Measurements from ENCODE around the gene AUNIP. TPM values are rescaled to one million over a fixed set of nuclear protein-coding genes. Genes with fewer than 3 reads are reported as not detected.
"Not testable (repeated sequence)": the region's sequence is repeated elsewhere in the genome, so short reads cannot be mapped to it uniquely, and the experiment has no call there.

The AUNIP gene
- total RNA-seq, 1 experiment from 2014 or later, result 11.0 TPM

GRCh38 chr1:25844536-25845337 is 14.5 kb downstream of the AUNIP start:
- Histone ChIP-seq H3K27ac (no peak overlapping the region), H3K9me3 (ENCODE audit: insufficient read depth, low read depth) (no peaks in the 10 kb centered on the region), H3F3A (ENCODE audit: insufficient read depth, low read depth) (no peaks in the 10 kb centered on the region), H3K27me3 (ENCODE audit: insufficient read depth, low read depth) (no peaks in the 10 kb centered on the region), H3K9me2 (ENCODE audit: insufficient read depth) (no peaks in the 10 kb centered on the region), H3K4me2 (no peak overlapping the region), H3K36me3 (ENCODE audit: low read depth) (no peaks in the 10 kb centered on the region), H3K79me2 (ENCODE audit: low read depth) (peaks cover 31% of the 10 kb centered on the region), H3K4me3 (no peak overlapping the region), H4K20me1 (ENCODE audit: insufficient read depth) (peaks cover 3% of the 10 kb centered on the region; the same call in 1 of the 2 replicates), H3K4me1 (replicated peaks; ENCODE audit: insufficient read depth) (no peaks in the 10 kb centered on the region), H2AFZ (no peak overlapping the region)
- no peak for TF ChIP-seq EZH2 (IDR thresholded peaks at IDR 0.05; ENCODE audit: low read depth)
- TF ChIP-seq, protein P1, sequence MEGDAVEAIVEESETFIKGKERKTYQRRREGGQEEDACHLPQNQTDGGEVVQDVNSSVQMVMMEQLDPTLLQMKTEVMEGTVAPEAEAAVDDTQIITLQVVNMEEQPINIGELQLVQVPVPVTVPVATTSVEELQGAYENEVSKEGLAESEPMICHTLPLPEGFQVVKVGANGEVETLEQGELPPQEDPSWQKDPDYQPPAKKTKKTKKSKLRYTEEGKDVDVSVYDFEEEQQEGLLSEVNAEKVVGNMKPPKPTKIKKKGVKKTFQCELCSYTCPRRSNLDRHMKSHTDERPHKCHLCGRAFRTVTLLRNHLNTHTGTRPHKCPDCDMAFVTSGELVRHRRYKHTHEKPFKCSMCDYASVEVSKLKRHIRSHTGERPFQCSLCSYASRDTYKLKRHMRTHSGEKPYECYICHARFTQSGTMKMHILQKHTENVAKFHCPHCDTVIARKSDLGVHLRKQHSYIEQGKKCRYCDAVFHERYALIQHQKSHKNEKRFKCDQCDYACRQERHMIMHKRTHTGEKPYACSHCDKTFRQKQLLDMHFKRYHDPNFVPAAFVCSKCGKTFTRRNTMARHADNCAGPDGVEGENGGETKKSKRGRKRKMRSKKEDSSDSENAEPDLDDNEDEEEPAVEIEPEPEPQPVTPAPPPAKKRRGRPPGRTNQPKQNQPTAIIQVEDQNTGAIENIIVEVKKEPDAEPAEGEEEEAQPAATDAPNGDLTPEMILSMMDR (conservative IDR thresholded peaks at IDR 0.05), result no peak
- intact Hi-C loops (cut with micrococcal nuclease; ENCODE audit: unreplicated experiment), result no loop called here
- DNase-seq, result no peak
- ChIA-PET POLR2A (ENCODE audit: unreplicated experiment) (interaction anchor here (0.5 to 0.6 kb wide), 2 partner anchors 10 to 16 kb away, joined by 5 to 36 read pairs; no protein-coding TSS in a partner anchor), CTCF (no interaction called here)
- BruUV-seq (replicated peaks), result no TSS peak

DNA sequence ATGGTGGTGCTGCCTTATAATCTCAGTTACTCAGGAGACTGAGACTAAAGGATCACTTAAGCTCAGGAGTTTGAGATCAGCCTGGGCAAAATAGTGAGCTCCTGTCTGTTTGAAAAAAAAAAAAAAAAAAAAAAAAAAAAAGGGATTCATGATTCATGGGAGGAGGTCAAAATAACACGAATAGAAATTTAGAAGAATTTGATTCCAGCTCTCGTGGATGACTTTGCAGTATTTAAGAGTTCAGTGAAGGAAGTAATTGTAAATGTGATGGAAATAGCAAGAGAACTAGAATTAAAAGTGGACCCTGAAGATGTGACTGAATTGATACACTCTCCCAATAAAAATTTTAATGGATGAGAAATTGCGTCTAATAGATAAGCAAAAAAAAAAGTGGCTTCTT is 15.8 kb downstream of the AUNIP start:
- Histone ChIP-seq H2AFZ (no peak overlapping the region), H3F3A (ENCODE audit: insufficient read depth, low read depth) (no peaks in the 10 kb centered on the region), H3K36me3 (ENCODE audit: low read depth) (no peaks in the 10 kb centered on the region), H3K9me3 (ENCODE audit: insufficient read depth, low read depth) (no peaks in the 10 kb centered on the region), H3K4me1 (replicated peaks; ENCODE audit: insufficient read depth) (no peaks in the 10 kb centered on the region), H3K79me2 (ENCODE audit: low read depth) (peaks cover 23% of the 10 kb centered on the region), H3K4me2 (no peak overlapping the region), H3K9me2 (ENCODE audit: insufficient read depth) (no peaks in the 10 kb centered on the region), H4K20me1 (ENCODE audit: insufficient read depth) (peaks cover 3% of the 10 kb centered on the region; the same call in 1 of the 2 replicates), H3K4me3 (no peak overlapping the region), H3K27ac (no peak overlapping the region), H3K27me3 (ENCODE audit: insufficient read depth, low read depth) (no peaks in the 10 kb centered on the region)
- ChIA-PET POLR2A (ENCODE audit: unreplicated experiment) (no interaction called here), CTCF (interaction anchor here (0.6 to 0.7 kb wide), 2 partner anchors 297 to 548 kb away, joined by 3 to 9 read pairs; no protein-coding TSS in a partner anchor)
- intact Hi-C loops (cut with micrococcal nuclease; ENCODE audit: unreplicated experiment), result no loop called here
- no peak for TF ChIP-seq EZH2 (IDR thresholded peaks at IDR 0.05; ENCODE audit: low read depth)
- TF ChIP-seq, protein P1 (conservative IDR thresholded peaks at IDR 0.05), result no peak
- BruUV-seq (replicated peaks), result no TSS peak
- DNase-seq, result no peak

DNA sequence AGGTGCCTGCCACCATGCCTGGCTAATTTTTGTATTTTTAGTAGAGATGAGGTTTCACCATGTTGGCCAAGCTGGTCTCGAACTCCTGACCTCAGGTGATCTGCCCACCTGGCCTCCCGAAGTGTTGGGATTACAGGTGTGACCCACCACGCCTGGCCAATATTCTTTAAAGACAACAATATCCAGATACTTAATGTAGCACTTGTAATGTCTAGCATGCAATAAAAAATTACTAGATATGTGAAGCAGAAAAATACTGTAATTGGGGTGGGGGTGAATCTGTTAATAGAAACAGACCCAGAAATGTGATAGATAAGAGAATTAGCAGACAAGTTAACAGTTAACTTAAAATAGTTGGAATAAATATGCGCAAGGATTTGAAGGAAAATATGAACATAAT is 19.4 kb downstream of the AUNIP start:
- BruUV-seq (replicated peaks); H3K27me3 ChIP-seq (ENCODE audit: insufficient read depth, low read depth); H3K27ac ChIP-seq; CTCF ChIA-PET; H3F3A ChIP-seq (ENCODE audit: insufficient read depth, low read depth); intact Hi-C loops (cut with micrococcal nuclease; ENCODE audit: unreplicated experiment); H2AFZ ChIP-seq; H3K36me3 ChIP-seq (ENCODE audit: low read depth); POLR2A ChIA-PET (ENCODE audit: unreplicated experiment); H4K20me1 ChIP-seq (ENCODE audit: insufficient read depth); DNase-seq; H3K4me1 ChIP-seq (replicated peaks; ENCODE audit: insufficient read depth); H3K9me3 ChIP-seq (ENCODE audit: insufficient read depth, low read depth); H3K4me3 ChIP-seq; H3K4me2 ChIP-seq; H3K9me2 ChIP-seq (ENCODE audit: insufficient read depth): not testable (repeated sequence)
- peaks cover 14% of the 10 kb centered on the region; the same call in 1 of the 2 replicates for H3K79me2 ChIP-seq (ENCODE audit: low read depth)

Data from PC-9 (cell line).